ENCODE data around the gene FUT8.

Gene FUT8

GRCh38 chr14:65412032-65412846 lies at the start of gene FUT8:
FUT8 (plus strand) TSS chr14:65412730; CDS start chr14:65561564, 148,834 bp downstream.
- peak; percentile 89 to 94 (median 90) for DNase-seq (ENCODE audit: low read depth in 3 of 3)

- no peak for DNase-seq (ENCODE audit: low read depth in 3 of 3)
Measured at GRCh38 chr14:65366802-65367565, 45.5 kb upstream of the FUT8 start.

GRCh38 chr14:65369560-65369959 lies 43.0 kb upstream of the FUT8 start:
- no peak for DNase-seq (ENCODE audit: low read depth in 3 of 3)

- no peak for DNase-seq (ENCODE audit: low read depth in 3 of 3)
Measured at GRCh38 chr14:65370801-65371248, 41.7 kb upstream of the FUT8 start.

GRCh38 chr14:65371784-65372183 lies 40.7 kb upstream of the FUT8 start:
- DNase-seq (ENCODE audit: low read depth in 3 of 3), result no peak

- no peak for DNase-seq (ENCODE audit: low read depth in 3 of 3)
Measured at GRCh38 chr14:65373016-65373670, 39.4 kb upstream of the FUT8 start.

GRCh38 chr14:65373671-65374039 lies 38.9 kb upstream of the FUT8 start:
- DNase-seq (ENCODE audit: low read depth in 3 of 3), result no peak

GRCh38 chr14:65377576-65377975 lies 35.0 kb upstream of the FUT8 start:
- no peak for DNase-seq (ENCODE audit: low read depth in 3 of 3)

GRCh38 chr14:65382586-65382985 lies 29.9 kb upstream of the FUT8 start:
- no peak for DNase-seq (ENCODE audit: low read depth in 3 of 3)

- DNase-seq (ENCODE audit: low read depth in 3 of 3), result no peak
Measured at GRCh38 chr14:65387171-65387570, 25.4 kb upstream of the FUT8 start.

GRCh38 chr14:65387628-65388027 lies 24.9 kb upstream of the FUT8 start:
- DNase-seq (ENCODE audit: low read depth in 3 of 3), result no peak

- no peak for DNase-seq (ENCODE audit: low read depth in 3 of 3)
Measured at GRCh38 chr14:65392296-65392695, 20.2 kb upstream of the FUT8 start.

GRCh38 chr14:65396082-65396910 lies 16.2 kb upstream of the FUT8 start:
- no peak for DNase-seq (ENCODE audit: low read depth in 3 of 3)

GRCh38 chr14:65403231-65403630 lies 9.3 kb upstream of the FUT8 start:
- no peak for DNase-seq (ENCODE audit: low read depth in 3 of 3)

GRCh38 chr14:65408113-65408512 lies 4.4 kb upstream of the FUT8 start:
- no peak for DNase-seq (ENCODE audit: low read depth in 3 of 3)

- no peak for DNase-seq (ENCODE audit: low read depth in 3 of 3)
Measured at GRCh38 chr14:65410640-65411039, 1.9 kb upstream of the FUT8 start.

GRCh38 chr14:65411656-65412031 lies 886 bp upstream of the FUT8 start:
- DNase-seq (ENCODE audit: low read depth in 3 of 3), result peak; percentile 66 to 82 (median 68)

- peak; percentile 25 to 40 (median 38) for DNase-seq (ENCODE audit: low read depth in 3 of 3)
Measured at GRCh38 chr14:65412856-65413738, 567 bp downstream of the FUT8 start.

GRCh38 chr14:65413739-65414045 lies 1.2 kb downstream of the FUT8 start:
- DNase-seq (ENCODE audit: low read depth in 3 of 3), result no peak

- no peak for DNase-seq (ENCODE audit: low read depth in 3 of 3)
Measured at GRCh38 chr14:65414961-65415589, 2.5 kb downstream of the FUT8 start.
